HK-2 (cell line): ENCODE results near the gene PLA2G4E.

ENCODE experiments used
- DNase-seq: peaks from one replicate; pipeline ENCODE4 v3.0.0-alpha.2; 2018; ENCODE audit not compliant: unreplicated experiment

PLA2G4E gene

DNA sequence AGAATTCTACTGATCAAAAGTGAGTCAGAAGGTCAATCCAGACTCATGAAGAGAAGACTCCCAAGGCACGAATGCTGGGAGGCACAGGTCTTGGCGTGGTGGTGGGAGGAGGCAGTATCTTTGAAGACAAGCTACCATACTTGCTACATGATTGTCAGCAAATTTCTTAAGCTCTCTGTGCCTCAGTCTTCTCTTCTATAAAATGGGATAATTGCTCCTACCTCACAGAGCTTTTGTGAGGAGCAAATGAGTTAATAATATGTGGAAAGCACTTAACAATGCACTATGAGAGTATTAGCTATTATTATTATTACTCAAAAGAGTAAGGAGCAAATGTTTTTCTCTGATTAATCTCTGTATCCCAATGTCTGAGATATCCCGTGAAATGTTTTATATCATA is 84.7 kb downstream of the PLA2G4E start:
- DNase-seq: no peak

- DNase-seq: no peak
Measured at GRCh38 chr15:41935566-41936020, 85.2 kb downstream of the PLA2G4E start.

- no peak for DNase-seq
Measured at GRCh38 chr15:41934843-41935242, 86.0 kb downstream of the PLA2G4E start.

GRCh38 chr15:41933771-41934170 is 87.1 kb downstream of the PLA2G4E start:
- DNase-seq: peak; percentile 33

- no peak for DNase-seq
Measured at GRCh38 chr15:41933326-41933725, 87.5 kb downstream of the PLA2G4E start.

DNA sequence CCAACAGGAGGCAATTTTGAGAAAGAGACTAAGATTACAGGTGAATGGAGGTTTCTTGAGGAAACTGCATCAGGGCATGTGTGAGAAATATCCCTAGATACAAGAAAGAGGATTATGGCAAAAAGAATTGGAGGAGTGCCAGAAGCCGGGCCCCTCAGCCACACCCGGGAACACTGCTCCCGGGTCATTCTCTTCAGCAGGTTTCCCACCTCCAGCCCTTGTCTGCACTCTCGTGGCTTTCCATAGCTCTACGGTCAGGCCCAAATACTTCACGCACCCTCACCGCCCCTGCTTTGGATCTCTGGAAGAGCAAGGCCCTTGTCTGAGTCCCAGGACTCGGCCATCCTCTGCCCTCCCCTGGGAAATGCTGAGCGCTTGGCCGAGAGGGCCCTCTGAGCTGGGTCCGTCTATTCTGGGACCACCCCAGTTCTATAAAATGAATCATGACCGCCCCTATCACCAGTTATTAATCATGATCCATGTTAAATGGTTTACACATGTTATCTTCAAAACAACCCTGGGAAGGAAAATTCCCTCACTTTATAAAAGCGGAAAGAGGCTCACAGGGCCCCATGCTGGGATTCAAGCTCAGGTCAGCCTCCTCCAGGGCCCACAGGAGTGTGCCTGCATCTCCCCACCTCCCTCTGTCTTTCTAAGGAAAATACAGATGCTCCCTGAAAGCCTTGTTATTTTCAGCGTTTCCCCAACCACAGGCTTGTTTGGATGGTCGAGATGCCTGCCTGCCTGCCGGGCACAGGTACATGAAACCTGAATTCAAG is 88.1 kb downstream of the PLA2G4E start:
- DNase-seq: no peak

- no peak for DNase-seq
Measured at GRCh38 chr15:41932101-41932500, 88.7 kb downstream of the PLA2G4E start.
